SU-DHL-6 (cell line): ENCODE results near the gene ATPAF1.

ENCODE experiments used
- CTCF ChIP-seq: fragments of 200-600 bp; sonication (generic); IDR thresholded peaks from one replicate; pipeline ENCODE4 v1.5.1; 2017; ENCODE audit warnings: antibody characterized with exemption, mild to moderate bottlenecking, low read length, moderate library complexity; ENCODE audit not compliant: insufficient read depth, poor library complexity, severe bottlenecking
- EZH2phosphoT487 ChIP-seq: fragments of 200-600 bp; sonication (generic), shearing (Covaris generic); conservative IDR thresholded peaks from 2 replicates; pipeline ENCODE4 v1.6.1; 2018; ENCODE audit warnings: mild to moderate bottlenecking, antibody characterized with exemption, low read length, moderate library complexity, mixed read lengths

GRCh38 chr1:46692811-46693770 lies 24.9 kb upstream of the ATPAF1 start:
- TF ChIP-seq CTCF = no peak
- no peak for TF ChIP-seq EZH2phosphoT487
